ENCODE measurements around the gene RBM42.

DNA sequence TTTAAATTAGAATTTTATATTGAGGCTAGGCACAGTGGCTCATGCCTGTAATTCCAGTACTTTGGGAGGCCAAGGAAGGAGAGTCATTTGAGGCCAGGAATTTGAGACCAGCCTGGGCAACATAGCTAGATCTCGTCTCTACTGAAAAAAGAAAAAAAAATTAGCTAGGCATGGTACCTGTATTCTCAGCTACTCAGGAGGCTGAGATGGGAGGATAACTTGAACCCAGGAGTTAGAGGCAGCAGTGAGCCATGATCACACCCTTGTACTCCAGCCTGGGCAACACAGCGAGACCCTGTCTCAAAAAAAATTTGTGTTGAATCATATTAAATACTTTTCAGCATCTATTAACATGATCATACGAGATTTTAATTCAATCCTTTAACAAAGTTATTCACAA lies 38.0 kb upstream of the RBM42 start:
- TF ChIP-seq, protein P1, sequence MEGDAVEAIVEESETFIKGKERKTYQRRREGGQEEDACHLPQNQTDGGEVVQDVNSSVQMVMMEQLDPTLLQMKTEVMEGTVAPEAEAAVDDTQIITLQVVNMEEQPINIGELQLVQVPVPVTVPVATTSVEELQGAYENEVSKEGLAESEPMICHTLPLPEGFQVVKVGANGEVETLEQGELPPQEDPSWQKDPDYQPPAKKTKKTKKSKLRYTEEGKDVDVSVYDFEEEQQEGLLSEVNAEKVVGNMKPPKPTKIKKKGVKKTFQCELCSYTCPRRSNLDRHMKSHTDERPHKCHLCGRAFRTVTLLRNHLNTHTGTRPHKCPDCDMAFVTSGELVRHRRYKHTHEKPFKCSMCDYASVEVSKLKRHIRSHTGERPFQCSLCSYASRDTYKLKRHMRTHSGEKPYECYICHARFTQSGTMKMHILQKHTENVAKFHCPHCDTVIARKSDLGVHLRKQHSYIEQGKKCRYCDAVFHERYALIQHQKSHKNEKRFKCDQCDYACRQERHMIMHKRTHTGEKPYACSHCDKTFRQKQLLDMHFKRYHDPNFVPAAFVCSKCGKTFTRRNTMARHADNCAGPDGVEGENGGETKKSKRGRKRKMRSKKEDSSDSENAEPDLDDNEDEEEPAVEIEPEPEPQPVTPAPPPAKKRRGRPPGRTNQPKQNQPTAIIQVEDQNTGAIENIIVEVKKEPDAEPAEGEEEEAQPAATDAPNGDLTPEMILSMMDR (conservative IDR thresholded peaks at IDR 0.05; ENCODE audit: low read length): no peak
- no peak for TF ChIP-seq EZH2phosphoT487 (IDR thresholded peaks at IDR 0.05; ENCODE audit: borderline replicate concordance)

Data from Loucy (cell line).